K562 (cell line): Measurements from ENCODE around the gene MVP. TPM values are rescaled to one million over a fixed set of nuclear protein-coding genes. Genes with fewer than 3 reads are reported as not detected.

Experiments used
- CEBPG ChIP-seq, 3 experiments: fragments of 200-800 bp in 1 of 3; sonication (Bioruptor generic) in 1 of 3; sonication (generic) in 1 of 3; formaldehyde crosslinking in 1 of 3; IDR thresholded peaks in 2 of 3; conservative IDR thresholded peaks in 1 of 3; 2 replicates each; pipeline versions ENCODE4 v1.6.1 to v1.8.0; 2016 to 2022; ENCODE audit warnings: missing compliant biosample characterization in 2 of 3, missing genetic modification characterization in 2 of 3, mild to moderate bottlenecking in 1 of 3, missing genetic modification reagents in 1 of 3
- COPS2 ChIP-seq: fragments of 450-650 bp; conservative IDR thresholded peaks from 2 replicates; pipeline ENCODE4 v1.6.1; 2016; ENCODE audit warnings: mild to moderate bottlenecking, moderate library complexity
- ELF1 ChIP-seq: fragments of 200-800 bp; sonication (Bioruptor generic); IDR thresholded peaks from 2 replicates; pipeline ENCODE4 v1.6.1; 2016; ENCODE audit warnings: missing genetic modification characterization, missing compliant biosample characterization
- LARP7 ChIP-seq: fragments of 450-650 bp; IDR thresholded peaks from 2 replicates; pipeline ENCODE4 v1.6.1; 2016
- NR2F6 ChIP-seq: fragments of 450-650 bp; formaldehyde crosslinking; IDR thresholded peaks from 2 replicates; pipeline ENCODE4 v1.4.0; 2020; ENCODE audit warnings: mild to moderate bottlenecking
- PURB ChIP-seq: sonication (generic); formaldehyde crosslinking; IDR thresholded peaks from 2 replicates; pipeline ENCODE4 v1.9.0; 2021; ENCODE audit warnings: low read depth, mild to moderate bottlenecking, missing genetic modification reagents
- RFX5 ChIP-seq: IDR thresholded peaks from 2 replicates; pipeline ENCODE4 v1.6.1; 2011; ENCODE audit warnings: low read depth, mild to moderate bottlenecking, improper control_type of control experiment, low read length
- SAP30 ChIP-seq: fragments of 200-600 bp; sonication (generic); IDR thresholded peaks from 2 replicates; pipeline ENCODE4 v1.6.1; 2012; ENCODE audit warnings: borderline replicate concordance, low read depth, mild to moderate bottlenecking, moderate library complexity, low read length, control low read depth, inconsistent platforms; ENCODE audit not compliant: insufficient read depth, poor library complexity, severe bottlenecking
- SIN3A ChIP-seq, 2 experiments: fragments of 150-350 bp in 1 of 2; IDR thresholded peaks; 2 replicates each; pipeline ENCODE4 v1.6.1; 2011 to 2016; ENCODE audit warnings: borderline replicate concordance in 2 of 2, low read depth in 2 of 2, low read length in 2 of 2, mild to moderate bottlenecking in 2 of 2, moderate library complexity in 2 of 2; ENCODE audit not compliant: control insufficient read depth in 1 of 2
- SMAD1 ChIP-seq: fragments of 150-350 bp; IDR thresholded peaks from 2 replicates; pipeline ENCODE4 v1.6.1; 2014; ENCODE audit warnings: low read length, low read depth; ENCODE audit not compliant: partially characterized antibody
- TBP ChIP-seq: optimal IDR thresholded peaks from 2 replicates; pipeline ENCODE3; 2011; ENCODE audit warnings: low read depth, low read length, improper control_type of control experiment
- TCFL5 ChIP-seq: fragments of 250-450 bp; sonication (Bioruptor Pico); conservative IDR thresholded peaks from 2 replicates; pipeline ENCODE4 v1.6.1; 2021; ENCODE audit warnings: mild to moderate bottlenecking, moderate library complexity, matching md5 sums
- TEAD2 ChIP-seq: fragments of 450-650 bp; IDR thresholded peaks from 2 replicates; pipeline ENCODE4 v1.6.1; 2016; ENCODE audit warnings: missing genetic modification characterization, control low read depth, missing compliant biosample characterization
- TEAD4 ChIP-seq, 2 experiments: sonication (generic) in 1 of 2; formaldehyde crosslinking in 1 of 2; IDR thresholded peaks; 2 replicates each; pipeline versions ENCODE4 v1.6.1 to v1.8.0; 2012 to 2022; ENCODE audit warnings: borderline replicate concordance in 1 of 2, inconsistent platforms in 1 of 2, low read length in 1 of 2, mild to moderate bottlenecking in 1 of 2, missing genetic modification reagents in 1 of 2
- ZNF561 ChIP-seq: fragments of 450-650 bp; formaldehyde crosslinking; conservative IDR thresholded peaks from 2 replicates; pipeline ENCODE4 v1.4.0; 2020; ENCODE audit warnings: mild to moderate bottlenecking, moderate library complexity
- ZNF586 ChIP-seq: fragments of 450-650 bp; formaldehyde crosslinking; conservative IDR thresholded peaks from 2 replicates; pipeline ENCODE4 v1.4.0; 2020; ENCODE audit warnings: mild to moderate bottlenecking, moderate library complexity
- ZNF76 ChIP-seq: fragments of 250-450 bp; sonication (Bioruptor Pico); IDR thresholded peaks from 2 replicates; pipeline ENCODE4 v1.4.0; 2020; ENCODE audit warnings: mild to moderate bottlenecking, moderate library complexity, borderline replicate concordance
- polyA plus RNA-seq, 8 experiments: library from polyadenylated mRNA; depleted of rRNA in 4 of 8; stranded (reverse) in 5 of 8; unstranded in 3 of 8; fragments of >200 nt; fragmentation: Nextera tagmentation in 2 of 8; fragmentation: Illumina TruSeq in 1 of 8; extraction: Ambion mirVana in 2 of 8; extraction: Trizol in 1 of 8; gene quantifications; 2 replicates each; pipeline versions ENCODE4 v1.2.1 to v1.2.3, GENCODE V29; 2011 to 2014; ENCODE audit warnings: inconsistent platforms in 1 of 8, missing spikeins in 1 of 8
- total RNA-seq, 7 experiments: library from RNA; depleted of rRNA in 6 of 7; stranded (reverse); fragments of >200 nt in 6 of 7; fragmentation: Illumina TruSeq in 2 of 7; extraction: Trizol in 2 of 7; gene quantifications; 2 replicates each; pipeline versions ENCODE4 v1.2.1 to v1.2.3, GENCODE V29; 2011 to 2021; ENCODE audit warnings: low replicate concordance in 1 of 7
- TF ChIP-seq, protein P1 (sequence below), 2 experiments: fragments of 450-650 bp; IDR thresholded peaks; 2 replicates each; pipeline ENCODE4 v1.6.1; 2018; ENCODE audit warnings: mild to moderate bottlenecking in 2 of 2, low read depth in 1 of 2; ENCODE audit not compliant: partially characterized antibody in 2 of 2
- TF ChIP-seq, protein P2 (sequence below): sonication (generic); formaldehyde crosslinking; IDR thresholded peaks from 2 replicates; pipeline ENCODE4 v1.9.0; 2022; ENCODE audit warnings: mild to moderate bottlenecking, missing genetic modification reagents
- TF ChIP-seq, protein P3 (sequence below): fragments of 450-650 bp; IDR thresholded peaks from 2 replicates; pipeline ENCODE4 v1.6.1; 2018; ENCODE audit warnings: mild to moderate bottlenecking, low read depth; ENCODE audit not compliant: partially characterized antibody

MVP gene
- total and polyA plus RNA-seq, 9 of the 15 experiments (the other 6 are each of a cell fraction or from before 2014, with no cell fraction given) = 0.39 to 1.9 (median 0.76) TPM; not detected in 2

DNA sequence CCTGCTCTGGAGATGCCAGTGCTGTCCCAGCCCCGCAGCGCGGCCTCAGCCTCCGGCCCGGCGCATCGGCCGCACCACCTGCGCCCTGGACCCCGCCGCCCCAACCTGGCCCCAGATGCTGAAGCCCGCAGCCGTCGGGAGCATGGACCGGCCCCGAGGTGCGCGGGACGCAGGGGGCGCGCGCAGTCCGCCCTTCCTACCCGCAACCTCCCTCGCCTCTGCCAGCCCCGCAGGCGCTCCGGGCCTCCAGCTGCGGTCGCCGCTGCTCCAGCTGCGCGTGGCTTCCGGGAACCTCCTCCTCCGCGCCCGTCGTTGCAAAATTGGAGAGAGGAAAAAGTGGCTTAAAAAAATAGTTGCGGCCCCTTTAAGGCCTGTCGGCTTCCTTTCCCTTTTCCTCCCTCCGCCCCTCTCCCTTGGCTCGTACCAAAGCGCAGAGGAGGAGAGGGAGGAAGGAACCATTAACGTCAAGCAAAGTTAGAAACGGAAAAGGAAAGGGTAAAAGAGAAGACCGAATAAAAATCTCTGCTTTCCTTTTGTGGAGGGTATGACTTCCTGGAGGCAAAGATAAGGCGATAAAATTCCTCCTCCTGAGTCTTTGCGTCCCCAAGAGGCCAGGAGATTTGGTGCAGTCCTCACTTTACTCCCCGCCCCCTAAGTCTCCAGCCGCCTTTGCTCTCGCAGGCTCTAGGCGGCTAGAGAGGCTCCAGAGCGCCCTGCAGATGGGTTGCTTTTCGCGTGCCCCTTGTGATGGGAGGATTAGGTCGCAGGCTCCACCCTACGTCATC, 42.8 kb downstream of the MVP start, which contains the start of gene CDIPT (continued):
- TF ChIP-seq, protein P1, sequence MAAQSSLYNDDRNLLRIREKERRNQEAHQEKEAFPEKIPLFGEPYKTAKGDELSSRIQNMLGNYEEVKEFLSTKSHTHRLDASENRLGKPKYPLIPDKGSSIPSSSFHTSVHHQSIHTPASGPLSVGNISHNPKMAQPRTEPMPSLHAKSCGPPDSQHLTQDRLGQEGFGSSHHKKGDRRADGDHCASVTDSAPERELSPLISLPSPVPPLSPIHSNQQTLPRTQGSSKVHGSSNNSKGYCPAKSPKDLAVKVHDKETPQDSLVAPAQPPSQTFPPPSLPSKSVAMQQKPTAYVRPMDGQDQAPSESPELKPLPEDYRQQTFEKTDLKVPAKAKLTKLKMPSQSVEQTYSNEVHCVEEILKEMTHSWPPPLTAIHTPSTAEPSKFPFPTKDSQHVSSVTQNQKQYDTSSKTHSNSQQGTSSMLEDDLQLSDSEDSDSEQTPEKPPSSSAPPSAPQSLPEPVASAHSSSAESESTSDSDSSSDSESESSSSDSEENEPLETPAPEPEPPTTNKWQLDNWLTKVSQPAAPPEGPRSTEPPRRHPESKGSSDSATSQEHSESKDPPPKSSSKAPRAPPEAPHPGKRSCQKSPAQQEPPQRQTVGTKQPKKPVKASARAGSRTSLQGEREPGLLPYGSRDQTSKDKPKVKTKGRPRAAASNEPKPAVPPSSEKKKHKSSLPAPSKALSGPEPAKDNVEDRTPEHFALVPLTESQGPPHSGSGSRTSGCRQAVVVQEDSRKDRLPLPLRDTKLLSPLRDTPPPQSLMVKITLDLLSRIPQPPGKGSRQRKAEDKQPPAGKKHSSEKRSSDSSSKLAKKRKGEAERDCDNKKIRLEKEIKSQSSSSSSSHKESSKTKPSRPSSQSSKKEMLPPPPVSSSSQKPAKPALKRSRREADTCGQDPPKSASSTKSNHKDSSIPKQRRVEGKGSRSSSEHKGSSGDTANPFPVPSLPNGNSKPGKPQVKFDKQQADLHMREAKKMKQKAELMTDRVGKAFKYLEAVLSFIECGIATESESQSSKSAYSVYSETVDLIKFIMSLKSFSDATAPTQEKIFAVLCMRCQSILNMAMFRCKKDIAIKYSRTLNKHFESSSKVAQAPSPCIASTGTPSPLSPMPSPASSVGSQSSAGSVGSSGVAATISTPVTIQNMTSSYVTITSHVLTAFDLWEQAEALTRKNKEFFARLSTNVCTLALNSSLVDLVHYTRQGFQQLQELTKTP (IDR thresholded peaks at IDR 0.05; ENCODE audit: low read depth in 1 of 2, partially characterized antibody in 2 of 2) = peak in 1 of 2 experiments; percentile 53
- TF ChIP-seq NR2F6 (CRISPR knock-in tag) (no peak), LARP7 (no peak; the same call in 1 of the 2 replicates), SMAD1 (peak; percentile 57), SIN3A (IDR thresholded peaks at IDR 0.05; ENCODE audit: borderline replicate concordance in 2 of 2, control insufficient read depth in 1 of 2, low read depth in 2 of 2, low read length in 2 of 2) (peak; percentile 67 to 95; a peak in 2 of 4 replicates), ZNF76 (CRISPR knock-in tag) (no peak), CEBPG (CRISPR knock-in tag; IDR thresholded peaks at IDR 0.05) (no peak), CEBPG (tag; conservative IDR thresholded peaks at IDR 0.05 in 1 of 2, IDR thresholded peaks at IDR 0.05 in 1 of 2) (0 out of 4 replicates have a peak, but pooled peaks of 1 of the 2 experiments have one; percentile 15), ZNF561 (CRISPR knock-in tag) (no peak), RFX5 (no peak), TBP (peak; percentile 53), PURB (CRISPR knock-in tag) (no peak), TEAD2 (no peak), ZNF586 (CRISPR knock-in tag) (no peak), COPS2 (no peak), SAP30 (no peak), TCFL5 (CRISPR knock-in tag) (no peak), ELF1 (tag) (peak; percentile 84), TEAD4 (IDR thresholded peaks at IDR 0.05; ENCODE audit: low read length) (peak; percentile 62), TEAD4 (CRISPR knock-in tag; IDR thresholded peaks at IDR 0.05; ENCODE audit: borderline replicate concordance) (no peak)
- TF ChIP-seq, protein P2, sequence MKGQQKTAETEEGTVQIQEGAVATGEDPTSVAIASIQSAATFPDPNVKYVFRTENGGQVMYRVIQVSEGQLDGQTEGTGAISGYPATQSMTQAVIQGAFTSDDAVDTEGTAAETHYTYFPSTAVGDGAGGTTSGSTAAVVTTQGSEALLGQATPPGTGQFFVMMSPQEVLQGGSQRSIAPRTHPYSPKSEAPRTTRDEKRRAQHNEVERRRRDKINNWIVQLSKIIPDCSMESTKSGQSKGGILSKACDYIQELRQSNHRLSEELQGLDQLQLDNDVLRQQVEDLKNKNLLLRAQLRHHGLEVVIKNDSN (CRISPR knock-in tag) = no peak
- TF ChIP-seq, protein P3, sequence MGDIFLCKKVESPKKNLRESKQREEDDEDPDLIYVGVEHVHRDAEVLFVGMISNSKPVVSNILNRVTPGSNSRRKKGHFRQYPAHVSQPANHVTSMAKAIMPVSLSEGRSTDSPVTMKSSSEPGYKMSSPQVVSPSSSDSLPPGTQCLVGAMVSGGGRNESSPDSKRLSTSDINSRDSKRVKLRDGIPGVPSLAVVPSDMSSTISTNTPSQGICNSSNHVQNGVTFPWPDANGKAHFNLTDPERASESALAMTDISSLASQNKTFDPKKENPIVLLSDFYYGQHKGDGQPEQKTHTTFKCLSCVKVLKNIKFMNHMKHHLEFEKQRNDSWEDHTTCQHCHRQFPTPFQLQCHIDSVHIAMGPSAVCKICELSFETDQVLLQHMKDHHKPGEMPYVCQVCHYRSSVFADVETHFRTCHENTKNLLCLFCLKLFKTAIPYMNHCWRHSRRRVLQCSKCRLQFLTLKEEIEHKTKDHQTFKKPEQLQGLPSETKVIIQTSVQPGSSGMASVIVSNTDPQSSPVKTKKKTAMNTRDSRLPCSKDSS = no peak
